Naive thymus-derived CD4-positive, alpha-beta T cell (primary cell): ENCODE data around the gene LRP6. TPM values are rescaled to one million over a fixed set of nuclear protein-coding genes. Genes with fewer than 3 reads are reported as not detected.

Experiments
- ATAC-seq: fragments of 150-1000 bp; cut with Tn5 transposase; 2 replicates; pipeline ENCODE4 v1.10.0; 2021; ENCODE audit warnings: mild to moderate bottlenecking, moderate library complexity
- CTCF ChIA-PET: fragments of 350-600 bp; sonication (Branson Sonifier 250); formaldehyde crosslinking; loops from one replicate; lab custom pipeline; 2021; ENCODE audit warnings: antibody characterized with exemption; lab: Charles Lee
- POLR2A ChIA-PET: fragments of 350-600 bp; sonication (Branson Sonifier 250); formaldehyde crosslinking; loops from one replicate; lab custom pipeline; 2021; ENCODE audit warnings: antibody characterized with exemption, inconsistent platforms; lab: Charles Lee
- DNase-seq, 9 donors: peaks; one replicate each; pipeline versions ENCODE4 v3.0.0 to v3.0.0-alpha.2; 2020 to 2022; ENCODE audit warnings: mixed read lengths in 1 of 9
- H3K27ac ChIP-seq: one replicate; pipeline ENCODE4 v1.7.0; 2013; ENCODE audit warnings: mild to moderate bottlenecking, low read depth, low read length, moderate library complexity
- H3K27me3 ChIP-seq, 2 donors: one replicate each; pipeline ENCODE4 v1.7.0; 2013; ENCODE audit warnings: low read length in 2 of 2, mild to moderate bottlenecking in 2 of 2, moderate library complexity in 2 of 2; ENCODE audit not compliant: control insufficient read depth in 2 of 2, insufficient read depth in 2 of 2
- H3K36me3 ChIP-seq, 3 experiments: 1 replicate in 2 of 3; 2 replicates in 1 of 3; pipeline ENCODE4 v1.7.0; 2013; ENCODE audit warnings: low read length in 3 of 3, mild to moderate bottlenecking in 3 of 3, moderate library complexity in 1 of 3; ENCODE audit not compliant: insufficient read depth in 3 of 3, control insufficient read depth in 2 of 3
- H3K4me1 ChIP-seq, 2 donors: one replicate each; pipeline ENCODE4 v1.7.0; 2013; ENCODE audit warnings: low read length in 2 of 2, mild to moderate bottlenecking in 2 of 2, moderate library complexity in 1 of 2; ENCODE audit not compliant: control insufficient read depth in 2 of 2, insufficient read depth in 2 of 2
- H3K4me3 ChIP-seq: 2 replicates; pipeline ENCODE4 v1.7.0; 2013; ENCODE audit warnings: mild to moderate bottlenecking, low read length
- H3K9me3 ChIP-seq, 3 experiments: 1 replicate in 2 of 3; 2 replicates in 1 of 3; pipeline ENCODE4 v1.7.0; 2013; ENCODE audit warnings: low read length in 3 of 3; ENCODE audit not compliant: control insufficient read depth in 2 of 3
- H3K27ac Mint-ChIP-seq, 9 donors: one replicate each; pipeline ENCODE4 v1.8.0; 2020 to 2022; ENCODE audit warnings: mixed read lengths in 9 of 9, mild to moderate bottlenecking in 8 of 9, moderate library complexity in 5 of 9, inconsistent platforms in 2 of 9
- H3K27me3 Mint-ChIP-seq, 5 donors: one replicate each; pipeline ENCODE4 v1.8.0; 2021 to 2022; ENCODE audit warnings: mixed read lengths in 5 of 5, mild to moderate bottlenecking in 1 of 5
- H3K36me3 Mint-ChIP-seq, 5 donors: one replicate each; pipeline ENCODE4 v1.8.0; 2020 to 2022; ENCODE audit warnings: mixed read lengths in 5 of 5, mild to moderate bottlenecking in 3 of 5, inconsistent platforms in 1 of 5
- H3K4me1 Mint-ChIP-seq, 7 donors: one replicate each; pipeline ENCODE4 v1.8.0; 2020 to 2022; ENCODE audit warnings: mixed read lengths in 7 of 7, mild to moderate bottlenecking in 3 of 7, inconsistent platforms in 1 of 7
- H3K4me3 Mint-ChIP-seq, 10 donors: one replicate each; pipeline ENCODE4 v1.8.0; 2020 to 2022; ENCODE audit warnings: mild to moderate bottlenecking in 10 of 10, mixed read lengths in 10 of 10, moderate library complexity in 6 of 10, inconsistent platforms in 2 of 10
- H3K9me3 Mint-ChIP-seq, 11 donors: one replicate each; pipeline ENCODE4 v1.8.0; 2020 to 2022; ENCODE audit warnings: mixed read lengths in 11 of 11, mild to moderate bottlenecking in 4 of 11, inconsistent platforms in 1 of 11, moderate library complexity in 1 of 11
- intact Hi-C, 2 donors: fragments of 100-400 bp; cut with micrococcal nuclease; formaldehyde crosslinking; loops; one replicate each; pipeline ENCODE4 v1.15.1; 2023
- polyA plus RNA-seq, 2 donors: library from polyadenylated mRNA; unstranded; fragments of 300-500 nt; fragmentation: Illumina TruSeq; gene quantifications; one replicate each; pipeline ENCODE4 v1.2.3, GENCODE V29; 2021
- total RNA-seq, 6 experiments: library from RNA in 5 of 6; stranded (reverse) in 5 of 6; gene quantifications; 1 replicate in 5 of 6; 2 replicates in 1 of 6; pipeline ENCODE4 v1.2.3 and lab custom pipeline; 2021 to 2026

LRP6 gene
- total and polyA plus RNA-seq, 7 experiments from 2014 or later: 1.6 to 12.6 (median 5.2) TPM

DNA sequence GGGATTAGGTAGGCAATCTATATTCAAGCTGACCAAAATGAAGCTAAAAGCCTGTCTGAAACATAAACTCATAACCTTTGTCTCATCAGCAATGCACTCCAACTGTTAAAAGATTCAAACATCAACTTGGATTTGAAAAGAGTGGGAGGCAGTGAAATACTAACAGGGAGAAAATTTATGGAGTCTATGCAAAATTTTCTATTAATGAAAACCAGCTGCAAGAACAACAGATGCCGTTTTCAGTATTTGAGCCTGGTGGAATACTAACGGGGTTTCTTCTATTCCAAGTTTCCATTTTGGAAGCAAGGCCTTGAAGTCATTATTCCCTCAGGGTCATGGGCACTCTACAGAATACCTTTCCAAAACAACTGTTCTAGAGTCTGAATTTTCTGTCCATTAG is 88.3 kb downstream of the LRP6 start:
- ChIA-PET POLR2A (no interaction called here), CTCF (interaction anchor here (0.5 kb wide), 1 partner anchor 692 kb away, joined by 5 read pairs; no protein-coding TSS in a partner anchor)
- DNase-seq: no peak
- no peaks in the 10 kb centered on the region for H3K36me3 ChIP-seq
- H3K27me3 ChIP-seq: peaks cover 0 to 4% of the 10 kb centered on the region in 2 donors
- H3K27ac ChIP-seq: no peak overlapping the region
- no peak for ATAC-seq
- peaks cover 3 to 44% (median 33%) of the 10 kb centered on the region in 5 donors for H3K36me3 Mint-ChIP-seq
- H3K4me3 ChIP-seq: no peak overlapping the region
- no peak overlapping the region for H3K4me3 Mint-ChIP-seq
- H3K4me1 Mint-ChIP-seq: no peaks in the 10 kb centered on the region
- no peaks in the 10 kb centered on the region for H3K4me1 ChIP-seq
- peaks cover 0 to 51% (median 0%) of the 10 kb centered on the region in 5 donors for H3K27me3 Mint-ChIP-seq
- intact Hi-C loops: no loop called here
- no peaks in the 10 kb centered on the region for H3K9me3 ChIP-seq
- no peak overlapping the region for H3K27ac Mint-ChIP-seq
- no peaks in the 10 kb centered on the region for H3K9me3 Mint-ChIP-seq

DNA sequence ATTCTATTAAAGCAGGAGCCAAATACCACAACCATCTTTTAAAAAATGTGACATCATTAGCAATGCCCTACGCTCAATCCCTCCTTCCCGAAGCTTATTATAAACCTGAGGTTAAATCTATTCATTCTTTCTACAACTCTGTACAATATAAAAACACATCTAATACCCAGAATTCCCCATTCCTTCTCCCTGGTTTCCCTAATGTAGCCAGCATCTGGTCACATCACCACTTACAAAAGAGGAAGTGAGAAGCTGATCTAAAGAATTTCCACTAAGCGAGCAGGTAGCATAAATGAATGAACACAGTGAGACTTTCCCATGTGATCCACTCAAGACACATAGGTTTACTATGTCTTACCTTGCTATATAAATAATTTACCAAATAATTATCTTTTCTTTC is 90.4 kb downstream of the LRP6 start:
- H3K36me3 Mint-ChIP-seq: peaks cover 3 to 38% (median 22%) of the 10 kb centered on the region in 5 donors
- H3K27me3 Mint-ChIP-seq: peaks cover 0 to 60% (median 0%) of the 10 kb centered on the region in 5 donors

DNA sequence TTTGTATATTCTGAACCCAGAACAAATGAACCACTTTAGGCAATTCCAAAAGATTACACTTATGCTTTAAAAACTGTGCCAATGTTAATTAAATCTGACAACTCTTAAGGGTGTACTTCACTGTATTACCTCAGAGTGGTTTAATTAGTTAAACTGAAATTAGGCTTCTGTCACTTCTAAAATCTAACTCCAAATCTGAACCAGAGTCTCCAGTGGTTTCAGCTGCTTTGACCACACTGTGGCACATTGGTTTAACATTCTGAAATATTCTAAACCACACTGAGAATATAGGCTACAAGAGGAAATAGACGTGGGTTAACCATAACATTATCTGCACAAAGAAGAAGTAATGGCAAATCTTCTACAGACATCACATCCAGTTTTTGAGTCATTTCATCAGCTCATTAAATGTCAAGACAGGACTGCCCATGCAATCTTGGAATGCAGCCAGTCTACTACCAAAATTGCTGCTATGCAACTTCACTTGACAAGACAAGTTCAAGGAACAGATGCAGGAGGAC is 94.8 kb downstream of the LRP6 start:
- DNase-seq (no peak), ATAC-seq (peak; percentile 37)
- Mint-ChIP-seq H3K4me1 (peaks cover 7 to 15% (median 11%) of the 10 kb centered on the region in 7 donors), H3K9me3 (no peaks in the 10 kb centered on the region), H3K27me3 (peaks cover 0 to 63% (median 0%) of the 10 kb centered on the region in 5 donors), H3K27ac (no peak overlapping the region), H3K36me3 (peaks cover 0 to 22% (median 0%) of the 10 kb centered on the region in 5 donors), H3K4me3 (no peak overlapping the region)
- POLR2A ChIA-PET: interaction anchor here (0.5 kb wide), 1 partner anchor 315 kb away, joined by 4 read pairs; no protein-coding TSS in a partner anchor
- peaks cover 0 to 5% of the 10 kb centered on the region in 2 donors for H3K4me1 ChIP-seq
- intact Hi-C loops: no loop called here
- H3K9me3 ChIP-seq: no peaks in the 10 kb centered on the region
- no peaks in the 10 kb centered on the region for H3K36me3 ChIP-seq
- H3K27ac ChIP-seq: no peak overlapping the region
- CTCF ChIA-PET: no interaction called here
- H3K27me3 ChIP-seq: peaks cover 0 to 4% of the 10 kb centered on the region in 2 donors
- H3K4me3 ChIP-seq: no peak overlapping the region

More for the DNA sequence above, 90.4 kb downstream of the LRP6 start:
- H3K36me3 ChIP-seq: no peaks in the 10 kb centered on the region
- Mint-ChIP-seq H3K27ac (no peak overlapping the region), H3K4me1 (peaks cover 7 to 15% (median 11%) of the 10 kb centered on the region in 7 donors), H3K9me3 (no peaks in the 10 kb centered on the region), H3K4me3 (no peak overlapping the region)
- intact Hi-C loops: no loop called here
- no peak overlapping the region for H3K4me3 ChIP-seq
- H3K27me3 ChIP-seq: peaks cover 0 to 4% of the 10 kb centered on the region in 2 donors
- ChIA-PET POLR2A (no interaction called here), CTCF (no interaction called here)
- no peaks in the 10 kb centered on the region for H3K9me3 ChIP-seq
- DNase-seq (no peak), ATAC-seq (no peak)
- no peak overlapping the region for H3K27ac ChIP-seq
- H3K4me1 ChIP-seq: peaks cover 0 to 5% of the 10 kb centered on the region in 2 donors

DNA sequence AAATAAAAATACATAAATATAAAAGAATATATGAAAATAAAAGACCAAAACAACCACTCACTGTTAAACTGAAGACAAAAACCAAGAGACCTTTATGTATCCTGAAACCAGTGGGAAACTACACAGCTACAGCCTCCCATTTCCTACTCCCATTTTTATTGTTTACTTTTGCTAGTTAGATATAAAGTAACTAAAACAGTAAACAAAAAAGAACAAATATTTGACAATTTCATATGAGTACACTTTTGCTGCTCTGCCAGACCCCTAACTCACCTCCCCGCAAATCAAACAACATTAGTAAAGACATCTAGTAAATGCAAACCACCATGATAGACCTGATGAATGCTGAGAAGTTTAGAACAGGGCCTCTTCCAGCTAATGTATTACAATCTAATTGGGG is 99.0 kb downstream of the LRP6 start:
- H3K36me3 Mint-ChIP-seq: peaks cover 0 to 26% (median 12%) of the 10 kb centered on the region in 5 donors
- ATAC-seq: no peak
- CTCF ChIA-PET: no interaction called here

DNA sequence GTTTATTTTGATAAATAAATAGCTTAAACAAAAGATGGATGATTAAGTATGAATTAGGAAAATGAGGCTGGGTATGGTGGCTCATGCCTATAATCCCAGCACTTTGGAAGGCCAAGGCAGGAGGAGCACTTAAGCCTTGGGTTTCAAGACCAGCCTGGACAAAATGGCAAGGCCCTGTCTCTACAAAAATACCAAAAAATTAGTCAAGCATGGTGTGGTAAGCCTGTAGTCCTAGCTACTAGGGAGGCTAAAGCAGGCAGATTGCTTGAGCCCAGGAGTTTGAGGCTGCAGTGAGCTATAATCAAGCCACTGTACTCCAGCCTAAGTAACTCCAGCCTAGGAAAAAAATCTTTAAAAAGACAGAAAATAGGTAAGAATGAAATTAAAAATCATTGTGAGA is 100.1 kb downstream of the LRP6 start:
- POLR2A ChIA-PET: no interaction called here
- no peaks in the 10 kb centered on the region for H3K9me3 Mint-ChIP-seq
- no peak for DNase-seq
- Histone ChIP-seq H3K4me1 (peaks cover 0 to 2% of the 10 kb centered on the region in 2 donors), H3K27ac (no peak overlapping the region), H3K36me3 (no peaks in the 10 kb centered on the region), H3K9me3 (no peaks in the 10 kb centered on the region), H3K4me3 (no peak overlapping the region), H3K27me3 (no peaks in the 10 kb centered on the region)
- peaks cover 0 to 31% (median 16%) of the 10 kb centered on the region in 5 donors for H3K36me3 Mint-ChIP-seq
- H3K27ac Mint-ChIP-seq: no peak overlapping the region
- intact Hi-C loops: no loop called here
- CTCF ChIA-PET: interaction anchor here (0.7 kb wide), 1 partner anchor 681 kb away, joined by 4 read pairs; no protein-coding TSS in a partner anchor
- peaks cover 0 to 6% (median 2%) of the 10 kb centered on the region in 7 donors for H3K4me1 Mint-ChIP-seq
- no peak overlapping the region for H3K4me3 Mint-ChIP-seq
- peaks cover 0 to 47% (median 0%) of the 10 kb centered on the region in 5 donors for H3K27me3 Mint-ChIP-seq
- ATAC-seq: no peak

More for the DNA sequence above, 99.0 kb downstream of the LRP6 start:
- H3K27ac Mint-ChIP-seq: peak overlapping the region in 1 of 9 donors; percentile 0
- no peak overlapping the region for H3K27ac ChIP-seq
- intact Hi-C loops: no loop called here
- no peaks in the 10 kb centered on the region for H3K9me3 ChIP-seq
- H3K4me1 Mint-ChIP-seq: peaks cover 6 to 16% (median 11%) of the 10 kb centered on the region in 7 donors
- DNase-seq: no peak
- peaks cover 0 to 5% of the 10 kb centered on the region in 2 donors for H3K4me1 ChIP-seq
- no peak overlapping the region for H3K4me3 Mint-ChIP-seq
- H3K4me3 ChIP-seq: no peak overlapping the region
- POLR2A ChIA-PET: no interaction called here
- no peaks in the 10 kb centered on the region for H3K36me3 ChIP-seq
- H3K27me3 Mint-ChIP-seq: peaks cover 0 to 56% (median 0%) of the 10 kb centered on the region in 5 donors
- no peaks in the 10 kb centered on the region for H3K27me3 ChIP-seq
- H3K9me3 Mint-ChIP-seq: no peaks in the 10 kb centered on the region

DNA sequence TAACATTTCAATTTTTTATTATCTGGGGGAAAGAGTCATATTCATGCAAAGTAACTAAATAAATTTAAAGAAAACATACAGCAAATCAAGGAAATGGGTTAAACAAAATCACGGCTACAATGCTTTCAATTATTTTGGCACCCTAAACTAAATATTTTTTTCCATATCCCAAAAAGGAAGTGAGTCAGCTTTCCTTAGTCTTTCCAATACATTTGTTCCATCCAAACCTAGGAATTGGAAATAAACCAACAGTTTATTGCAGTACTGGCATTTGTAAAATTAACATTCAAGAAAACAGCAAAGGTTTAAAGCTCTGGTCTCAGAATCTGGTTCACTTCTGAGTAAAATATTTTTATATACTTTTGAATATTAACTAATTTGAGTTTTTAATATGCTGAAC is 106.9 kb downstream of the LRP6 start:
- ChIA-PET POLR2A (no interaction called here), CTCF (no interaction called here)
- no peak overlapping the region for H3K4me3 Mint-ChIP-seq
- peaks cover 0 to 22% (median 0%) of the 10 kb centered on the region in 5 donors for H3K27me3 Mint-ChIP-seq
- H3K27me3 ChIP-seq: no peaks in the 10 kb centered on the region
- H3K36me3 ChIP-seq: peaks cover 0 to 10% (median 0%) of the 10 kb centered on the region in 3 experiments
- intact Hi-C loops: no loop called here
- no peak overlapping the region for H3K27ac Mint-ChIP-seq
- H3K36me3 Mint-ChIP-seq: peaks cover 0 to 61% (median 48%) of the 10 kb centered on the region in 5 donors
- H3K9me3 ChIP-seq: no peaks in the 10 kb centered on the region
- no peaks in the 10 kb centered on the region for H3K4me1 ChIP-seq
- no peak overlapping the region for H3K27ac ChIP-seq
- DNase-seq: no peak
- no peak for ATAC-seq
- H3K9me3 Mint-ChIP-seq: no peaks in the 10 kb centered on the region
- no peak overlapping the region for H3K4me3 ChIP-seq
- peaks cover 0 to 2% (median 0%) of the 10 kb centered on the region in 7 donors for H3K4me1 Mint-ChIP-seq

DNA sequence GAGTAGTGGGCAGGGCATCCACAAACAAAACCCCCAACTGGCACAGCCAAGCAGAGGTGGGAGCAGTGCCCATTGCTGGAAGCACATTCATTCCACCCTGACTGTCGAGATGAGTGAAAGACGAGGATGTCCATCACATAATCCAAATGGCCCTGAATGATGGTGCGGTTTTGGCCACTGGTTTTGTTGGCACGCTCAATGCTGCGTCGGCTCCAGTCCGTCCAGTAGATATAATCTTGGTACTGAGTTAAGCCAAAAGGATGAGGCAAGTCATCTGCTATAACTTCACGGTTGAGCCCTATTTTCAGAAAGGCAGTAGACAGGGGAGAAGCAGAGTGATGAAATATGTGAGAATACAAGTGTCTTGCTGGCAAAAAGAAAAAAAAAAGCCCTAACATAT is 108.0 kb downstream of the LRP6 start:
- Mint-ChIP-seq H3K4me1 (no peaks in the 10 kb centered on the region), H3K9me3 (no peaks in the 10 kb centered on the region), H3K27ac (no peak overlapping the region), H3K27me3 (peaks cover 0 to 15% (median 0%) of the 10 kb centered on the region in 5 donors), H3K4me3 (no peak overlapping the region), H3K36me3 (peaks cover 0 to 63% (median 47%) of the 10 kb centered on the region in 5 donors)
- no peak overlapping the region for H3K27ac ChIP-seq
- H3K36me3 ChIP-seq: peaks cover 0 to 10% (median 0%) of the 10 kb centered on the region in 3 experiments
- ATAC-seq: no peak
- no peaks in the 10 kb centered on the region for H3K27me3 ChIP-seq
- DNase-seq: no peak
- no peak overlapping the region for H3K4me3 ChIP-seq
- no peaks in the 10 kb centered on the region for H3K4me1 ChIP-seq
- no peaks in the 10 kb centered on the region for H3K9me3 ChIP-seq
- intact Hi-C loops: no loop called here
- CTCF ChIA-PET: no interaction called here
- POLR2A ChIA-PET: no interaction called here
